SK-N-SH (cell line): ENCODE measurements around the gene CCNY. TPM values are rescaled to one million over a fixed set of nuclear protein-coding genes. Genes with fewer than 3 reads are reported as not detected.

Experiments used
- CTCF ChIA-PET: fragments of 300-600, 350-600 bp; formaldehyde crosslinking; extraction: SDS; loops from one replicate; lab custom pipeline; 2021; lab: Yijun Ruan, JAX
- POLR2A ChIA-PET: fragments of 350-600 bp; sonication (Branson Sonifier 250); formaldehyde crosslinking; extraction: SDS; loops from one replicate; lab custom pipeline; 2020; ENCODE audit warnings: antibody characterized with exemption, inconsistent platforms; lab: Yijun Ruan, JAX
- DNase-seq: peaks from one replicate; pipeline ENCODE4 v3.0.0; 2012
- H2AFZ ChIP-seq: fragments of 200-600 bp; sonication (generic); 2 replicates; pipeline ENCODE4 v1.8.1; 2016; ENCODE audit warnings: antibody characterized with exemption, mild to moderate bottlenecking, low read depth
- H3F3A ChIP-seq: fragments of 200-600 bp; sonication (generic); replicated peaks from 2 replicates; pipeline ENCODE3; 2016; ENCODE audit warnings: antibody characterized with exemption, mild to moderate bottlenecking; ENCODE audit not compliant: insufficient read depth
- H3K27ac ChIP-seq, 2 experiments: fragments of 200-500 bp in 1 of 2; fragments of 200-600 bp in 1 of 2; sonication (Bioruptor generic) in 1 of 2; sonication (generic), shearing (Covaris generic) in 1 of 2; 2 replicates each; pipeline versions ENCODE4 v1.5.1 to v1.6.1; 2014 to 2016; ENCODE audit warnings: low read depth in 2 of 2, inconsistent platforms in 1 of 2, low read length in 1 of 2, mild to moderate bottlenecking in 1 of 2, mixed read lengths in 1 of 2
- H3K27me3 ChIP-seq: fragments of 200-600 bp; sonication (generic), shearing (Covaris generic); 2 replicates; pipeline ENCODE4 v1.6.1; 2016; ENCODE audit warnings: mixed run types; ENCODE audit not compliant: insufficient read depth
- H3K36me3 ChIP-seq, 2 experiments: fragments of 200-500 bp in 1 of 2; fragments of 200-600 bp in 1 of 2; sonication (Bioruptor generic) in 1 of 2; sonication (generic) in 1 of 2; replicated peaks in 1 of 2; 2 replicates each; pipeline versions ENCODE3 to v1.5.1; 2014 to 2016; ENCODE audit warnings: low read length in 1 of 2, mild to moderate bottlenecking in 1 of 2; ENCODE audit not compliant: insufficient read depth in 2 of 2, control insufficient read depth in 1 of 2
- H3K4me1 ChIP-seq, 2 experiments: fragments of 200-500 bp in 1 of 2; fragments of 200-600 bp in 1 of 2; sonication (Bioruptor generic) in 1 of 2; sonication (generic), shearing (Covaris generic) in 1 of 2; 2 replicates each; pipeline versions ENCODE4 v1.5.1 to v1.6.1; 2014 to 2016; ENCODE audit warnings: low read depth in 1 of 2, low read length in 1 of 2, mixed run types in 1 of 2; ENCODE audit not compliant: insufficient read depth in 2 of 2, control insufficient read depth in 1 of 2
- H3K4me2 ChIP-seq: fragments of 200-600 bp; sonication (generic), shearing (Covaris generic); 2 replicates; pipeline ENCODE4 v1.6.1; 2017; ENCODE audit warnings: mixed run types
- H3K4me3 ChIP-seq, 2 experiments: fragments of 200-500 bp in 1 of 2; fragments of 200-600 bp in 1 of 2; sonication (Bioruptor generic) in 1 of 2; sonication (generic), shearing (Covaris generic) in 1 of 2; 2 replicates each; pipeline versions ENCODE4 v1.5.1 to v1.8.1; 2014 to 2016; ENCODE audit warnings: low read depth in 2 of 2, inconsistent platforms in 1 of 2, low read length in 1 of 2, mild to moderate bottlenecking in 1 of 2, mixed read lengths in 1 of 2, moderate library complexity in 1 of 2
- H3K79me2 ChIP-seq: fragments of 200-600 bp; sonication (generic); 2 replicates; pipeline ENCODE4 v1.8.1; 2017; ENCODE audit warnings: mild to moderate bottlenecking; ENCODE audit not compliant: insufficient read depth
- H3K9ac ChIP-seq: fragments of 200-600 bp; sonication (generic); 2 replicates; pipeline ENCODE4 v1.6.1; 2017; ENCODE audit warnings: mixed run types
- H3K9me2 ChIP-seq: fragments of 200-600 bp; sonication (generic); 2 replicates; pipeline ENCODE4 v1.6.1; 2017; ENCODE audit warnings: mixed run types
- H3K9me3 ChIP-seq: fragments of 200-600 bp; sonication (generic); 2 replicates; pipeline ENCODE4 v1.6.1; 2017; ENCODE audit warnings: mixed run types, mild to moderate bottlenecking, moderate library complexity
- H4K20me1 ChIP-seq: fragments of 200-600 bp; sonication (generic); 2 replicates; pipeline ENCODE4 v1.6.1; 2017; ENCODE audit warnings: mild to moderate bottlenecking, mixed run types; ENCODE audit not compliant: insufficient read depth
- FOXJ3 ChIP-seq: sonication (generic); formaldehyde crosslinking; IDR thresholded peaks from 2 replicates; pipeline ENCODE4 v1.5.1; 2020; ENCODE audit warnings: mild to moderate bottlenecking, missing genetic modification reagents
- GATA2 ChIP-seq: sonication (generic); formaldehyde crosslinking; IDR thresholded peaks from 2 replicates; pipeline ENCODE4 v1.5.0; 2020; ENCODE audit warnings: mild to moderate bottlenecking, missing genetic modification reagents
- MXI1 ChIP-seq: IDR thresholded peaks from 2 replicates; pipeline ENCODE4 v1.6.1; 2012; ENCODE audit warnings: mild to moderate bottlenecking, low read depth, low read length, improper control_type of control experiment
- NFIC ChIP-seq: IDR thresholded peaks from 2 replicates; pipeline ENCODE4 v1.4.0; 2012; ENCODE audit warnings: borderline replicate concordance
- REST ChIP-seq: IDR thresholded peaks from 2 replicates; pipeline ENCODE4 v1.6.1; 2012; ENCODE audit warnings: mild to moderate bottlenecking, low read depth, low read length, moderate library complexity
- SMC3 ChIP-seq: IDR thresholded peaks from 2 replicates; pipeline ENCODE4 v1.6.1; 2012; ENCODE audit warnings: low read depth, low read length, improper control_type of control experiment
- USF2 ChIP-seq: fragments of 150-350 bp; IDR thresholded peaks from 2 replicates; pipeline ENCODE4 v1.6.1; 2017; ENCODE audit warnings: antibody characterized with exemption, low read length, low read depth, borderline replicate concordance
- WGBS: methylation state at CpG from one replicate; pipeline ENCODE4 v1.1.6; 2017; ENCODE audit warnings: low lambda C conversion rate; 5-methylcytosine and 5-hydroxymethylcytosine counted together
- polyA plus RNA-seq, 3 experiments: library from polyadenylated mRNA; depleted of rRNA; stranded (reverse); fragments of >200 nt; gene quantifications; 2 replicates each; pipeline ENCODE4 v1.2.3, GENCODE V29; 2012

The CCNY gene
- polyA plus RNA-seq, 1 of the 3 experiments (the other 2 are of a cell fraction), result 29.4 TPM

GRCh38 chr10:35386594-35387174, 50.4 kb downstream of the CCNY start:
- no peak overlapping the region for H3K4me2 ChIP-seq

GRCh38 chr10:35387768-35388167, 51.5 kb downstream of the CCNY start:
- no peak overlapping the region; a peak in 1 of 4 replicates for H3K27ac ChIP-seq
- peaks cover 0 to 9% of the 10 kb centered on the region in 2 experiments for H3K36me3 ChIP-seq
- H3K9me2 ChIP-seq, result no peaks in the 10 kb centered on the region
- H3K9me3 ChIP-seq, result no peaks in the 10 kb centered on the region
- no peak overlapping the region for H2AFZ ChIP-seq
- peaks cover 100% of the 10 kb centered on the region for H3K79me2 ChIP-seq
- ChIA-PET POLR2A (no interaction called here), CTCF (no interaction called here)
- no peaks in the 10 kb centered on the region for H3F3A ChIP-seq
- H3K9ac ChIP-seq, result no peak overlapping the region
- no peak overlapping the region for H3K4me3 ChIP-seq
- TF ChIP-seq SMC3 (no peak), NFIC (no peak), REST (no peak), MXI1 (no peak), FOXJ3 (no peak), USF2 (no peak), GATA2 (CRISPR knock-in tag) (no peak)
- no peaks in the 10 kb centered on the region for H3K27me3 ChIP-seq
- H3K4me1 ChIP-seq, result peaks cover 14 to 18% of the 10 kb centered on the region in 2 experiments; a peak in 3 of 4 replicates
- whole genome bisulfite sequencing, result 76% methylated on average over 2 of the region's 2 CpGs
- H4K20me1 ChIP-seq, result peaks cover 57% of the 10 kb centered on the region
- no peak for DNase-seq
- no peak overlapping the region for H3K4me2 ChIP-seq

More at GRCh38 chr10:35386594-35387174, 50.4 kb downstream of the CCNY start:
- peaks cover 0 to 9% of the 10 kb centered on the region in 2 experiments for H3K36me3 ChIP-seq
- TF ChIP-seq NFIC, result 0 out of 2 replicates have a peak, but pooled peaks have one; percentile 9
- no peak for TF ChIP-seq GATA2 (CRISPR knock-in tag)
- no peak for TF ChIP-seq SMC3
- POLR2A ChIA-PET, result no interaction called here
- H3K4me1 ChIP-seq, result peaks cover 14 to 21% of the 10 kb centered on the region in 2 experiments; a peak in 3 of 4 replicates
- H3K9me2 ChIP-seq, result no peaks in the 10 kb centered on the region
- peak; percentile 40 for DNase-seq
- no peaks in the 10 kb centered on the region for H3K27me3 ChIP-seq
- H2AFZ ChIP-seq, result no peak overlapping the region
- CTCF ChIA-PET, result interaction anchor here (1.0 to 1.4 kb wide), 2 partner anchors 35 to 227 kb away, joined by 3 to 4 read pairs; no protein-coding TSS in a partner anchor
- H3K27ac ChIP-seq, result peak overlapping the region in 1 of 2 experiments; percentile 25; a peak in 2 of 4 replicates
- no peak overlapping the region for H3K4me3 ChIP-seq
- 61% methylated on average over 5 of the region's 5 CpGs for WGBS
- no peaks in the 10 kb centered on the region for H3K9me3 ChIP-seq
- H3K79me2 ChIP-seq, result peaks cover 100% of the 10 kb centered on the region
- H3K9ac ChIP-seq, result no peak overlapping the region
- peaks cover 55% of the 10 kb centered on the region for H4K20me1 ChIP-seq
- no peaks in the 10 kb centered on the region for H3F3A ChIP-seq
